Measurements from ENCODE around the gene ARHGAP26.
"Not testable (repeated sequence)": the region's sequence is repeated elsewhere in the genome, so short reads cannot be mapped to it uniquely, and the experiment has no call there.

Gene ARHGAP26

GRCh38 chr5:142920849-142921612, 150.9 kb downstream of the ARHGAP26 start:
- in situ Hi-C loops (cut with HindIII; ENCODE audit: low sequenced_read_pairs): no loop called here

DNA sequence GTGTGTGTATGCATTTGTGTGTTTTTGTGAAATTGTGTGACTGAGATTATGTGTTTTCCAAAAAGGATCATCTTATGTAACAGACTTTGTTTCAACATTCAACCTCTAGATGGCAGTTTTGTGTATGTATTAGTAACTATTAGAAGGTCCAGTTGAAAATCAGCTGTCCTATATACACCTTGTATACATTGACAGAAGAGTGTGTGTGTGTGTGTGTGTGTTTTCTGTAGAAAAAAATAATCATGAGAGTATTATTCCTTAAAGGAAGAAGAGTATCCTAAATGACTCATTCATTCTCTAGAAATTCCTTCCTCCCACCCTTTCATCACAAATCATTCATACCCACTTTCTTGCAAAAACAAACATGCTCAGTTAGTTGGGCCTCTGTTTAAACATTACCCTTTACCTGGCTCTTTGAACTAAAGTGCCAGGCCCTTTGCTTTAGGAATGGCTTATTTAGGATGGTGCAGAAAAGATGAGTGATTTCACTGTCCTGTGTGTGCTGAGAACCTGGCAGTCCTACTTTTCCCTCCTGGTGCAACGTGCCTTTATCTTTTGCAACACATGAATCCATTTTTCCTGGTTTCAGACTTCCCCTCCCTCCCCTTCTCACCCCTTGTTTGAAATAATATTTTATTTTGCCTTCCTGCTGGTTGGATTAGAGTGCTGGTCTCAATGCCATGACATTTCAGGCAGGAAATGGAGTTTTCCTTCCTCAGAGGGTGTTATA, 152.2 kb downstream of the ARHGAP26 start:
- in situ Hi-C loops (cut with HindIII; ENCODE audit: low sequenced_read_pairs): no loop called here

DNA sequence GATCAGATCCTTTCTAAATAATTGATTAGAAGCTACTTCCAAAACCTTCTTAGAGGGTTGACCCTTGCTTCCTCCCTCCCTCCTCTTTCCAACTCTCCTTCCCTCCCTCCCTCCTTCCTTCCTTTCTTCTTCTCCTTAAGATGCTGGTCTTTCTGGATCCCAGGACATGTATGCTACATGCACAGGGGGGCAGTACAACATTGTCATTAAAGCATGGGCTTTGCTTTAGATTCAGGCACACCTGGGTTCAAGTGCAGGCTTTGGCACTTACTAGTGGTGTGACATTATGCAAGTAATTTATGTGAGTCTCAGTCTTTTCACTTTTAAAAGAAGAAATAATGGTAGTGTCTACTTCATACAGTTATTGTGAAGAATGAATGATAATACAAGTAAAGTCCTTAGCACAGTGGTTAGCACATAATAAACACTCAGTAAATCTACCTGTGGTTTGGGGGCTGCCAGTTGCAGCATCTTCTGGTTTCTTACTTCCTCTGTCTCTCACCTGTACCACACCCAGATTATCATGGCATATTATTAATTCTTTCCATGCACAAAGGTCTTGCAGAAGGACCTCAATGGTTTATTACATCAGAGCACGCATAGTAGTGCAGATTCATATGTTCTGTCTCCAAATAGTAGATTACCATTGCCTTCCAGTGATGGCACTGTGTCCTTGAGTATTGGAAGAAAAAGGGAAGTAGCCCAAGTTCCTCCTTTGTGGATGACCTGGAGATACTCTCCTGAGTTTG, 154.1 kb downstream of the ARHGAP26 start:
- in situ Hi-C loops (cut with HindIII; ENCODE audit: low sequenced_read_pairs): no loop called here

DNA sequence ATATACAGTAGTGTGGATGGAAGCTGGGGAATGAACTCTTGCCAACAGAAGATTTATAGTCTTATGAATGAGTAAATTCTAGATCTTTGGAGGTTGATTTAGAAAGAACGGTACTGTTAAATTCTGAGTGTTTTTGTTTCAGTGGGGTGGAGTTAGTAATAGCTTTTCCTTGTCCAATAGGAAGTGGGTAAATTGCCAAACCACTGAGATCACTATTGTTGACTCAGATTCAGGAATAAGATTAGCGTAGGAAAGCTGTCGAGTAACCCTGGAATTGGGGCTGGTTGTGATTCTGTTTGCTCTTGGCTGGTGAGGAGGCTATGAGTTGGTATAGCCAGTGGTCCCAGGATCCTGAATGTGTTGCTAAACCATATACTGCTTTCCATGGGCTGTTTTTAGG, 155.6 kb downstream of the ARHGAP26 start:
- in situ Hi-C loops (cut with HindIII; ENCODE audit: low sequenced_read_pairs): no loop called here

DNA sequence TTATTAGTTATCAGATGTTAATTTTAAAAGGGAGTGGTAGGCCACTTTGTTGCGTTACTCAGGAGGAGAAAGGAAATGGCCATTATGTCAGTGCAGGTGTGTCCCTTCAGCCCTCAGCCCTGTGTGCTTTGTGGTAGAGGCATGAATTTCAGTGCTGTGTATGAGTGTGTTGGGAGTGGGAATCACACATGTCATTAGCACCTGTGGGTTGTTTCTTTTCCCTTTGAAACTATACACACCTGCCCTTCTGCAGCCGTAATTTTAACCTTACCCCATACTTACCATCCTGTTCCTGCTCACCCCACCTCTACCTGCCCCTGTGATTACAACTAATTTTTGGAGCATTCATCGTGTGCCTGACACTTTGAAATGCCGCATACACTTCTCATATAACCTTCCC, 156.4 kb downstream of the ARHGAP26 start:
- in situ Hi-C loops (cut with HindIII; ENCODE audit: low sequenced_read_pairs): no loop called here

DNA sequence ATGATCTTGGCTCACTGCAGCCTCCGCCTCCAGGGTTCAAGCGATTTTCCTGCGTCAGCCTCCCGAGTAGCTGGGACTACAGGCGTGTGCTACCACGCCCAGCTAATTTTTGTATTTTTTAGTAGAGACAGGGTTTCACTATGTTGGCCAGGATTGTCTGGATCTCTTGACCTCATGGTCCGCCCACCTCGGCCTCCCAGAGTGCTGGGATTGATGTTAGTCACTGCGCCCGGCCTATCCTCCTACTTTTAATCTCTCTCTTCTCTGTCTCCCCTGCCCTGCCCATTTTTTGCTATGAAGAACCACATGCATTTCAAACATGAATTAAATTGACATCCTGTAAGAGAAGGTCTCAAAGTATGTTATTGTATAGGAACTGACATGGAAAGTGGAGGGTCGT, 158.8 kb downstream of the ARHGAP26 start:
- in situ Hi-C loops (cut with HindIII; ENCODE audit: low sequenced_read_pairs): not testable (repeated sequence)

DNA sequence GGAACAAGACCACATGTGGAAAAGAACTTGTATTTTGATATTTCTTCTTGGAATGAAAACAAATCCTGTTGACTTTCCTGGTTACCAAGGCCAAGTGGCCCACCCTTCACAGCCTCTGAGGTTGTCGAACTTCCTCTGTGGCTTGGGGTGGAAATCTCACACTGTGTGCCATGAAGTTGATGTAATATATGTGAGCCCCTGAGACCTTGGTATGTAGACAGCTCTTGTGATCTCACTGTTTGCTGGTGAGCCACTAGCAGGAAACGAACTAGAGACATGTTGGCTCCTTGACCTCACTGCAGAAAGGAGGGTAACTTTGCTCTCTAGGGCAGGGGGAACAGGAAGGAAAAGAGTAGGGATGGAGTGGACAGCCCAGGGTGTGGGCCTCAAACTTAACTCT, 159.4 kb downstream of the ARHGAP26 start:
- in situ Hi-C loops (cut with HindIII; ENCODE audit: low sequenced_read_pairs): no loop called here

- in situ Hi-C loops (cut with HindIII; ENCODE audit: low sequenced_read_pairs): loop anchor here (10.0 kb wide), 1 partner anchor 56 kb away; no protein-coding TSS in a partner anchor
These were observed 160.4 kb downstream of the ARHGAP26 start for GRCh38 chr5:142930395-142931110.

- in situ Hi-C loops (cut with HindIII; ENCODE audit: low sequenced_read_pairs): loop anchor here (10.0 kb wide), 1 partner anchor 57 kb away; no protein-coding TSS in a partner anchor
These were observed 161.9 kb downstream of the ARHGAP26 start for GRCh38 chr5:142931896-142932686.

GRCh38 chr5:142934051-142934762, 164.0 kb downstream of the ARHGAP26 start:
- in situ Hi-C loops (cut with HindIII; ENCODE audit: low sequenced_read_pairs): loop anchor here (10.0 kb wide), 1 partner anchor 59 kb away; no protein-coding TSS in a partner anchor

GRCh38 chr5:142935014-142935413, 164.8 kb downstream of the ARHGAP26 start:
- in situ Hi-C loops (cut with HindIII; ENCODE audit: low sequenced_read_pairs): loop anchor here (10.0 kb wide), 1 partner anchor 60 kb away; no protein-coding TSS in a partner anchor

DNA sequence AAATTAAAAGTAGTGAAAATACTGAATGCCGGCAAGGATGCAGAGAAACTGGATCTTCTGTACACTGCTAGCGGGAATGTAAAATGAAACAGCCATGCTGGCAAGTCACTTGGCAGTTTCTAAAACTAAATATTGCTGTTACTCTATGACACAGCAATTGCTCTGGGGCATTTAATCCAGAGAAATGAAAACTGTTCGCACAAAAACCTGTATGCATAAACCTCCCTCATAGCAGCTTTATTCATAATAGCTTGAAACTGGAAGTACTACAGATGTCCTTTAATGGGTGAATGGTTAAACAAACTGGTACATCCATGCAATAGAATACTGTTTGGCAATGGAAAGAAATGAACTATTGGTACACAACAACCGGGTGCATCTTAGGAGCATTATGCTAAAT, 167.2 kb downstream of the ARHGAP26 start:
- in situ Hi-C loops (cut with HindIII; ENCODE audit: low sequenced_read_pairs): loop anchor here (10.0 kb wide), 1 partner anchor 63 kb away; no protein-coding TSS in a partner anchor

- in situ Hi-C loops (cut with HindIII; ENCODE audit: low sequenced_read_pairs): loop anchor here (10.0 kb wide), 1 partner anchor 64 kb away; no protein-coding TSS in a partner anchor
These were observed 168.2 kb downstream of the ARHGAP26 start for GRCh38 chr5:142938266-142938880.

GRCh38 chr5:142939006-142939405, 168.8 kb downstream of the ARHGAP26 start:
- in situ Hi-C loops (cut with HindIII; ENCODE audit: low sequenced_read_pairs): loop anchor here (10.0 kb wide), 1 partner anchor 64 kb away; no protein-coding TSS in a partner anchor

DNA sequence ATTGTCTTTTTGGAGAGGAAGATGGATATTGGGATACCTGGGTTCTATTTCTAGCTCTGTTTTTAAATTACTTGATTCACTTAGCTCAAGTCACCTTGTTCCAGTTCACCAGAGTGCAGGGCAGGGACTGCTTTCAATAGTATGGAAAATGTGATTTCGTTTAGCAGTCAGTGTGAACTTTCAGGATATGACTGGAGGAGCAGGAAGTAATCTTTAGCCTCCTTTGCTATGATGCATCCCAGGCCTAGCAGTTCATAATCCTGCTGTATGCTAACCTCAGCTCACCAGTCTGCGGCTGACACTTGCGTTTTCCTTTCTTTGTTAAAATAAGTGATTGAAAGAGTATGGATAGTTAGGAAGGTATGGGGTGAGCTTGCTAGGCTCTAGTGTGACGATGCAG, 169.7 kb downstream of the ARHGAP26 start:
- in situ Hi-C loops (cut with HindIII; ENCODE audit: low sequenced_read_pairs): loop anchor here (10.0 kb wide), 1 partner anchor 65 kb away; no protein-coding TSS in a partner anchor

GRCh38 chr5:142941245-142941644, 171.1 kb downstream of the ARHGAP26 start:
- in situ Hi-C loops (cut with HindIII; ENCODE audit: low sequenced_read_pairs): no loop called here

- in situ Hi-C loops (cut with HindIII; ENCODE audit: low sequenced_read_pairs): no loop called here
These were observed 172.7 kb downstream of the ARHGAP26 start for GRCh38 chr5:142942901-142943300.

GRCh38 chr5:142944140-142944539, 174.0 kb downstream of the ARHGAP26 start:
- in situ Hi-C loops (cut with HindIII; ENCODE audit: low sequenced_read_pairs): no loop called here

Measured in endothelial cell of hepatic sinusoid (primary cell).